Activated CD8-positive, alpha-beta memory T cell treated with anti-CD3 and anti-CD28 coated beads, Interleukin-2, amount 50 U/mL, for 4 hours (primary cell): ENCODE data around the gene GLT1D1.

ENCODE experiments used
- DNase-seq: peaks from one replicate; pipeline ENCODE4 v3.0.0-alpha.2; 2020

The GLT1D1 gene

GRCh38 chr12:128969480-128970055 is 116.3 kb downstream of the GLT1D1 start:
- no peak for DNase-seq

GRCh38 chr12:128970110-128970509 is 116.8 kb downstream of the GLT1D1 start:
- DNase-seq: no peak

GRCh38 chr12:128970941-128971340 is 117.7 kb downstream of the GLT1D1 start:
- DNase-seq: no peak

GRCh38 chr12:128971802-128972201 is 118.5 kb downstream of the GLT1D1 start:
- DNase-seq: no peak

GRCh38 chr12:128973883-128974681 is 120.8 kb downstream of the GLT1D1 start:
- no peak for DNase-seq

- DNase-seq: no peak
Measured at GRCh38 chr12:128974881-128975280, 121.6 kb downstream of the GLT1D1 start.

- DNase-seq: no peak
Measured at GRCh38 chr12:128976120-128976738, 123.0 kb downstream of the GLT1D1 start.

GRCh38 chr12:128977441-128977840 is 124.2 kb downstream of the GLT1D1 start:
- no peak for DNase-seq

- no peak for DNase-seq
Measured at GRCh38 chr12:128978067-128978466, 124.8 kb downstream of the GLT1D1 start.

- no peak for DNase-seq
Measured at GRCh38 chr12:128980623-128981022, 127.3 kb downstream of the GLT1D1 start.

- DNase-seq: no peak
Measured at GRCh38 chr12:128981971-128982533, 128.8 kb downstream of the GLT1D1 start.

GRCh38 chr12:128982933-128983332 is 129.7 kb downstream of the GLT1D1 start:
- DNase-seq: no peak

- no peak for DNase-seq
Measured at GRCh38 chr12:128983371-128983770, 130.1 kb downstream of the GLT1D1 start.

GRCh38 chr12:128986957-128987356 is 133.7 kb downstream of the GLT1D1 start:
- DNase-seq: no peak

- DNase-seq: no peak
Measured at GRCh38 chr12:128989287-128989686, 136.0 kb downstream of the GLT1D1 start.

GRCh38 chr12:128991716-128992115 is 138.4 kb downstream of the GLT1D1 start:
- DNase-seq: no peak

GRCh38 chr12:128992116-128992515 is 138.8 kb downstream of the GLT1D1 start:
- DNase-seq: no peak

GRCh38 chr12:128992550-128992949 is 139.3 kb downstream of the GLT1D1 start:
- no peak for DNase-seq

- DNase-seq: no peak
Measured at GRCh38 chr12:128994856-128995255, 141.6 kb downstream of the GLT1D1 start.

GRCh38 chr12:128995619-128996018 is 142.3 kb downstream of the GLT1D1 start:
- no peak for DNase-seq

- DNase-seq: no peak
Measured at GRCh38 chr12:129001826-129002225, 148.5 kb downstream of the GLT1D1 start.

GRCh38 chr12:129002427-129002826 is 149.1 kb downstream of the GLT1D1 start:
- no peak for DNase-seq

- no peak for DNase-seq
Measured at GRCh38 chr12:129005416-129005815, 152.1 kb downstream of the GLT1D1 start.

- DNase-seq: no peak
Measured at GRCh38 chr12:129005829-129006228, 152.6 kb downstream of the GLT1D1 start.
